RWPE2 (cell line): ENCODE measurements around the gene AMIGO1.

Source experiments
- ATAC-seq: fragments of 200-7000 bp; cut with Tn5 transposase; 3 replicates; pipeline ENCODE4 v1.9.1; 2021; ENCODE audit warnings: low read depth
- DNase-seq: peaks from one replicate; pipeline ENCODE4 v3.0.0-alpha.2; 2020; ENCODE audit warnings: low spot score
- H3K27ac ChIP-seq: fragments of 450-650 bp; 2 replicates; pipeline ENCODE4 v1.5.1; 2017; ENCODE audit warnings: mild to moderate bottlenecking; ENCODE audit not compliant: poor library complexity, severe bottlenecking
- H3K27me3 ChIP-seq: fragments of 250-450 bp; sonication (Bioruptor Pico); 2 replicates; pipeline ENCODE4 v1.5.1; 2021; ENCODE audit warnings: mild to moderate bottlenecking, moderate library complexity; ENCODE audit not compliant: insufficient read depth, poor library complexity, severe bottlenecking
- H3K36me3 ChIP-seq: fragments of 250-450 bp; sonication (Bioruptor Pico); 2 replicates; pipeline ENCODE4 v1.5.1; 2020; ENCODE audit warnings: low read depth, mild to moderate bottlenecking, moderate library complexity
- H3K4me1 ChIP-seq: fragments of 250-450 bp; sonication (Bioruptor Pico); 2 replicates; pipeline ENCODE4 v1.5.1; 2021; ENCODE audit warnings: mild to moderate bottlenecking, moderate library complexity; ENCODE audit not compliant: insufficient read depth, poor library complexity, severe bottlenecking
- H3K4me3 ChIP-seq: fragments of 250-450 bp; sonication (Bioruptor Pico); 2 replicates; pipeline ENCODE4 v1.5.1; 2021; ENCODE audit warnings: mild to moderate bottlenecking, moderate library complexity; ENCODE audit not compliant: severe bottlenecking
- H3K9me3 ChIP-seq: fragments of 250-450 bp; sonication (Bioruptor Pico); 2 replicates; pipeline ENCODE4 v1.5.1; 2021; ENCODE audit warnings: mild to moderate bottlenecking, moderate library complexity; ENCODE audit not compliant: severe bottlenecking
- CTCF ChIP-seq: fragments of 450-650 bp; IDR thresholded peaks from one replicate; pipeline ENCODE4 v1.5.1; 2017; ENCODE audit warnings: mild to moderate bottlenecking, moderate library complexity; ENCODE audit not compliant: poor library complexity, severe bottlenecking

AMIGO1 gene, protein sequence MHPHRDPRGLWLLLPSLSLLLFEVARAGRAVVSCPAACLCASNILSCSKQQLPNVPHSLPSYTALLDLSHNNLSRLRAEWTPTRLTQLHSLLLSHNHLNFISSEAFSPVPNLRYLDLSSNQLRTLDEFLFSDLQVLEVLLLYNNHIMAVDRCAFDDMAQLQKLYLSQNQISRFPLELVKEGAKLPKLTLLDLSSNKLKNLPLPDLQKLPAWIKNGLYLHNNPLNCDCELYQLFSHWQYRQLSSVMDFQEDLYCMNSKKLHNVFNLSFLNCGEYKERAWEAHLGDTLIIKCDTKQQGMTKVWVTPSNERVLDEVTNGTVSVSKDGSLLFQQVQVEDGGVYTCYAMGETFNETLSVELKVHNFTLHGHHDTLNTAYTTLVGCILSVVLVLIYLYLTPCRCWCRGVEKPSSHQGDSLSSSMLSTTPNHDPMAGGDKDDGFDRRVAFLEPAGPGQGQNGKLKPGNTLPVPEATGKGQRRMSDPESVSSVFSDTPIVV

GRCh38 chr1:109509176-109510134, at the start of gene AMIGO1:
Gene AMIGO1, minus strand, starts transcription at chr1:109509727. Its CDS starts 815 bp downstream, at chr1:109508912.
- Histone ChIP-seq H3K36me3 (no peaks in the 10 kb centered on the region), H3K4me3 (peak within 1 kb of the TSS; percentile 49), H3K27ac (no peak within 1 kb of the TSS), H3K9me3 (no peaks in the 10 kb centered on the region), H3K27me3 (no peaks in the 10 kb centered on the region), H3K4me1 (no peaks in the 10 kb centered on the region)
- peak; percentile 64 for ATAC-seq
- DNase-seq, result no peak
- no peak for TF ChIP-seq CTCF

- Histone ChIP-seq H3K4me1 (peaks cover 13% of the 10 kb centered on the region), H3K4me3 (no peak overlapping the region), H3K9me3 (no peaks in the 10 kb centered on the region), H3K36me3 (peaks cover 31% of the 10 kb centered on the region), H3K27me3 (no peaks in the 10 kb centered on the region), H3K27ac (no peak overlapping the region)
- TF ChIP-seq CTCF, result no peak
- DNase-seq, result no peak
- ATAC-seq, result no peak
Observed at GRCh38 chr1:109557520-109557919, 48.0 kb upstream of the AMIGO1 start.

DNA sequence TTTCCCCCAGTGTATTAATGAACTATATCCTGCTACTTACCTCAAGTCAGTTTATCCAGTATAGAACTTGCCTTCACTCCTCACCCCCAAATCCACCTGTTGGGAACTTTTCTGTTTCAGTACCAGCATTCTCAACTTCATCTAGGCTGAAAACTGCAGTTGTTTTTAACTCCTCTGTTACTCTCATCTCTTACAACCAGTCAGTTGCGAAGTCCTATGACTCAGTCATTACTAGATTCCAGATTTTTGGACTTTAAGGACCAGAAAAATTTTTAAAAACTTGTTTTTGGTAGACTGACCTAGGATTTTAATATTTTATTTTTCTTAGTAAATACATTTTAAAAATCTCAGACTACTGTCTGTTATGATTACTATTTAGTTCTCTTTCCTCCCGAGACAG, 47.0 kb upstream of the AMIGO1 start:
- Histone ChIP-seq H3K36me3 (peaks cover 36% of the 10 kb centered on the region), H3K27me3 (no peaks in the 10 kb centered on the region), H3K9me3 (no peaks in the 10 kb centered on the region), H3K27ac (no peak overlapping the region), H3K4me3 (no peak overlapping the region), H3K4me1 (peaks cover 11% of the 10 kb centered on the region)
- ATAC-seq (no peak), DNase-seq (no peak)
- TF ChIP-seq CTCF, result no peak

DNA sequence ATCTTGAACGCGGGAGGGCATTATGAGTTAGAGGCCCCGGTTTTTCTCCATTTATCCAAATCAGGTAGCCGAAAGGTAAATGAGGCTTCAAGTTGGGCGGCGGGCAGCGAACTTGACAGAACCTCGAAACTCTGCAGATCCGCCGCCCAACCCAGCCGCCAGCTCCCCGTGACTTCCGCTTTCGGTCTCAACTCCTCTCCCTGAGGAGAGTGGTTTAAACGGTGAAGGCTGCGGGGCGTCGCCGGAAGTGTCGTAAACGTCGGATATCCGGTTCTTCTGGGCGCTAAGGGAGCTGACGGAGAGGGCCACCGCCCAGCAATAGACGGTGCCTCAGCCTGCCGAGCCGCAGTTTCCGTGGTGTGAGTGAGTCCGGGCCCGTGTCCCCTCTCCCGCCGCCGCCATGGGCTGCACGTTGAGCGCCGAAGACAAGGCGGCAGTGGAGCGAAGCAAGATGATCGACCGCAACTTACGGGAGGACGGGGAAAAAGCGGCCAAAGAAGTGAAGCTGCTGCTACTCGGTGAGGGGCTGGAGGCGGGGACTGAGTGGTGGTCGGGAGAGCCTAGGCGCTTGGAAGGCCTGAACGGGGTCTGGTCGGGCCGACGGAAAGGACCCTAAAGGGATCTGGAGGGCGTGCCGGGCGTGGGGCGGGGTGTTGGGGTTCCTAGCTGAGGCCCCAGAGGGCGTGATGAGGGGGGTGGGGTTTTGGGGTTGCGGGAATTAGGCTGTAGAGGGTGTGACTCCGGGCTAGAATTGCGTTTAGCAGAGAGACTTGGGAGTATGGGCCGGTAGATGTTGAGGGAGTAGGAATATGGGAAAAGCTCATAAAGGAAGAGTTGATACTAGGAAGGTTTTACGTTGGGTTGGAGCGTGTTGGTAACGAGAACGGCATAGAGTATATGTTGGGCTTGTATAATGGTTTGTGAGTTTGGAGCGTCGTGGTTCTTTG, 39.1 kb upstream of the AMIGO1 start, which contains the start of gene GNAI3:
Gene GNAI3, plus strand, starts transcription at position 295 of the 947 bp plus-strand sequence. Its CDS starts 106 bp downstream, at position 401.
- peaks cover 18% of the 10 kb centered on the region for H3K4me1 ChIP-seq

More for the DNA sequence above, 39.1 kb upstream of the AMIGO1 start, which contains the start of gene GNAI3:
- H3K4me3 ChIP-seq, result peak within 1 kb of the TSS; percentile 74
- peak; percentile 92 for DNase-seq
- no peaks in the 10 kb centered on the region for H3K27me3 ChIP-seq
- no peak for TF ChIP-seq CTCF
- peak within 1 kb of the TSS; percentile 62 for H3K27ac ChIP-seq
- H3K36me3 ChIP-seq, result peaks cover 15% of the 10 kb centered on the region
- H3K9me3 ChIP-seq, result no peaks in the 10 kb centered on the region
- ATAC-seq, result peak; percentile 92
